Head of caudate nucleus (tissue), 42 donors: ENCODE measurements around the gene COL15A1.

Source experiments
- DNase-seq, 42 donors: peaks; one replicate each; pipeline versions ENCODE4 v3.0.0 to v3.0.0-alpha.2; 2020 to 2021; ENCODE audit warnings: mixed read lengths in 7 of 42
- intact Hi-C: fragments of 100-400 bp; cut with DNase I; formaldehyde crosslinking; loops from one replicate; pipeline ENCODE4 v1.15.0; 2022

Gene COL15A1

GRCh38 chr9:99103901-99104458 lies 160.3 kb downstream of the COL15A1 start:
- intact Hi-C loops, result loop anchor here (10.0 kb wide), 2 partner anchors 49 to 129 kb away; no protein-coding TSS in a partner anchor
- peak in 39 of 42 donors; percentile 4 to 69 (median 33) for DNase-seq

- DNase-seq, result peak; percentile 77 to 98 (median 95)
- intact Hi-C loops, result loop anchor here (10.0 kb wide), 2 partner anchors 50 to 130 kb away; no protein-coding TSS in a partner anchor
These were observed 160.9 kb downstream of the COL15A1 start, which contains the start of gene TGFBR1 for GRCh38 chr9:99104459-99105151. TSS of gene TGFBR1 (plus strand) at chr9:99105113. CDS start at chr9:99105206, 93 bp downstream.

GRCh38 chr9:99105152-99106043 lies 161.7 kb downstream of the COL15A1 start:
- DNase-seq, result peak in 39 of 42 donors; percentile 13 to 71 (median 42)
- intact Hi-C loops, result loop anchor here (10.0 kb wide), 2 partner anchors 51 to 131 kb away; no protein-coding TSS in a partner anchor

GRCh38 chr9:99106044-99106375 lies 162.3 kb downstream of the COL15A1 start:
- no peak for DNase-seq
- intact Hi-C loops, result loop anchor here (10.0 kb wide), 2 partner anchors 51 to 131 kb away; no protein-coding TSS in a partner anchor

GRCh38 chr9:99107421-99107820 lies 163.7 kb downstream of the COL15A1 start:
- intact Hi-C loops, result loop anchor here (10.0 kb wide), 2 partner anchors 53 to 133 kb away; no protein-coding TSS in a partner anchor

GRCh38 chr9:99108131-99108530 lies 164.4 kb downstream of the COL15A1 start:
- intact Hi-C loops, result loop anchor here (10.0 kb wide), 2 partner anchors 53 to 133 kb away; no protein-coding TSS in a partner anchor
- DNase-seq, result no peak

More at GRCh38 chr9:99107421-99107820, 163.7 kb downstream of the COL15A1 start:
- no peak for DNase-seq

GRCh38 chr9:99109522-99109921 lies 165.8 kb downstream of the COL15A1 start:
- intact Hi-C loops, result loop anchor here (10.0 kb wide), 2 partner anchors 55 to 135 kb away; no protein-coding TSS in a partner anchor
- DNase-seq, result peak in 8 of 42 donors; percentile 9 to 47 (median 28)

GRCh38 chr9:99112750-99113413 lies 169.2 kb downstream of the COL15A1 start:
- intact Hi-C loops, result no loop called here
- DNase-seq, result no peak

GRCh38 chr9:99113414-99114048 lies 169.8 kb downstream of the COL15A1 start:
- intact Hi-C loops, result no loop called here
- DNase-seq, result no peak

- intact Hi-C loops, result no loop called here
- no peak for DNase-seq
These were observed 170.3 kb downstream of the COL15A1 start for GRCh38 chr9:99114049-99114440.

GRCh38 chr9:99114846-99115500 lies 171.3 kb downstream of the COL15A1 start:
- DNase-seq, result no peak
- intact Hi-C loops, result no loop called here

GRCh38 chr9:99116003-99116411 lies 172.3 kb downstream of the COL15A1 start:
- DNase-seq, result no peak

GRCh38 chr9:99118782-99119466 lies 175.2 kb downstream of the COL15A1 start:
- DNase-seq, result no peak
- intact Hi-C loops, result no loop called here

More at GRCh38 chr9:99116003-99116411, 172.3 kb downstream of the COL15A1 start:
- intact Hi-C loops, result no loop called here

- intact Hi-C loops, result no loop called here
- DNase-seq, result no peak
These were observed 176.4 kb downstream of the COL15A1 start for GRCh38 chr9:99119976-99120655.
